GM13976 (cell line): ENCODE measurements around the gene STAT2.
"Not testable (repeated sequence)": the region's sequence is repeated elsewhere in the genome, so short reads cannot be mapped to it uniquely, and the experiment has no call there.

Source experiments
- DNase-seq: peaks from one replicate; pipeline ENCODE4 v3.0.0; 2012; ENCODE audit warnings: low spot score
- in situ Hi-C: fragments of 300-500 bp; cut with MboI; formaldehyde crosslinking; loops from one replicate; pipeline ENCODE4 v1.12.0; 2022; ENCODE audit warnings: low sequenced_read_pairs, mixed read lengths, inconsistent platforms; ENCODE audit not compliant: unreplicated experiment
- TF ChIP-seq, protein P1 (sequence below): IDR thresholded peaks from 2 replicates; pipeline ENCODE4 v1.5.1; 2012; ENCODE audit warnings: borderline replicate concordance, mild to moderate bottlenecking; ENCODE audit not compliant: insufficient read depth; ENCODE audit errors: extremely low read depth, missing control alignments, control extremely low read depth

The STAT2 gene

DNA sequence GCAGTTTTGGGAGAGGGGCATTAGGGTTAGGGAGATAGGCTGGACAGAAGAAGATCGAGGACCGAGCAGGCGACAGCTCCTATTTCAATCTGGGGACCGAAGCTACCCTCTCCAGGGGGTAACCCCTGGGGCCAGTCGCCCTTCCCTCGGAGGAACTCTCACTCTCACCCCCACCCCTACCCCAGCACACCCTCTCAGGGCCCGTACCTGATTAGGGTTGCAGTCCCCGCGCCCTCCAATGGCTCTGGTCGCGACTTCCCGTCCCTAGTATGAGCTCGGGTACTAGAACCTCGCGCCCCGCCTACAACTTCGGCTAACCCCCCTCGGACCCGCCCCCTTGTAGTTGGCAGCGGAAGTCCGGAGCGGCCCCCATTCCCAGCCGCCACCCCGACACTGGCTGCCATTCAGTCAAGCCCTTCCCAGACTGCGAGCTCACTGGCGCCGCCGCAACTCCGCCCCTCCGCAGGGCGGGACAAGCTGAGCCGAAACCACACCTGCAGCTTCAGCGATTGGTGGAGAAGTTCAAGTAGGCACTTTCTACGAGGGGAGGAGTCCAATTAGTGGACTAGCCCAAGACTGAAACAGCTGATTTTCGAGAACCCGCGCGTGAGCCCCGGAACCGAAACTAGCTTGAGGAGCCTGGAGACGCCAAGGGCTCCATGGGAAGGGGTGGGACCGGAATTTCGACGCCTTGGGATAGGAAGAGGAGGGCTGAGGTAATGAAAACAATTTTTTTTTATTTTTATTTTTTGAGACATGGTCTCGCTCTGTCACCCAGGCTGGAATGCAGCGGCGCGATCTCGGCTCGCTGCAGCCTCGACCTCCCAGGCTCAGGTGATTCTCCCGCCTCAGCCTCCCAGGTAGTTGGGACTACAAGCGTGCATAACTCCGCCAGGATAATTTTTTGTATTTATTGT lies at the start of gene STAT2:
Gene STAT2 (minus strand): TSS at position 257 of the 917 bp plus-strand sequence. CDS start 3,536 bp downstream, outside the sequence.
- in situ Hi-C loops: no loop called here
- DNase-seq: peak; percentile 95
- TF ChIP-seq, protein P1, sequence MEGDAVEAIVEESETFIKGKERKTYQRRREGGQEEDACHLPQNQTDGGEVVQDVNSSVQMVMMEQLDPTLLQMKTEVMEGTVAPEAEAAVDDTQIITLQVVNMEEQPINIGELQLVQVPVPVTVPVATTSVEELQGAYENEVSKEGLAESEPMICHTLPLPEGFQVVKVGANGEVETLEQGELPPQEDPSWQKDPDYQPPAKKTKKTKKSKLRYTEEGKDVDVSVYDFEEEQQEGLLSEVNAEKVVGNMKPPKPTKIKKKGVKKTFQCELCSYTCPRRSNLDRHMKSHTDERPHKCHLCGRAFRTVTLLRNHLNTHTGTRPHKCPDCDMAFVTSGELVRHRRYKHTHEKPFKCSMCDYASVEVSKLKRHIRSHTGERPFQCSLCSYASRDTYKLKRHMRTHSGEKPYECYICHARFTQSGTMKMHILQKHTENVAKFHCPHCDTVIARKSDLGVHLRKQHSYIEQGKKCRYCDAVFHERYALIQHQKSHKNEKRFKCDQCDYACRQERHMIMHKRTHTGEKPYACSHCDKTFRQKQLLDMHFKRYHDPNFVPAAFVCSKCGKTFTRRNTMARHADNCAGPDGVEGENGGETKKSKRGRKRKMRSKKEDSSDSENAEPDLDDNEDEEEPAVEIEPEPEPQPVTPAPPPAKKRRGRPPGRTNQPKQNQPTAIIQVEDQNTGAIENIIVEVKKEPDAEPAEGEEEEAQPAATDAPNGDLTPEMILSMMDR: no peak

DNA sequence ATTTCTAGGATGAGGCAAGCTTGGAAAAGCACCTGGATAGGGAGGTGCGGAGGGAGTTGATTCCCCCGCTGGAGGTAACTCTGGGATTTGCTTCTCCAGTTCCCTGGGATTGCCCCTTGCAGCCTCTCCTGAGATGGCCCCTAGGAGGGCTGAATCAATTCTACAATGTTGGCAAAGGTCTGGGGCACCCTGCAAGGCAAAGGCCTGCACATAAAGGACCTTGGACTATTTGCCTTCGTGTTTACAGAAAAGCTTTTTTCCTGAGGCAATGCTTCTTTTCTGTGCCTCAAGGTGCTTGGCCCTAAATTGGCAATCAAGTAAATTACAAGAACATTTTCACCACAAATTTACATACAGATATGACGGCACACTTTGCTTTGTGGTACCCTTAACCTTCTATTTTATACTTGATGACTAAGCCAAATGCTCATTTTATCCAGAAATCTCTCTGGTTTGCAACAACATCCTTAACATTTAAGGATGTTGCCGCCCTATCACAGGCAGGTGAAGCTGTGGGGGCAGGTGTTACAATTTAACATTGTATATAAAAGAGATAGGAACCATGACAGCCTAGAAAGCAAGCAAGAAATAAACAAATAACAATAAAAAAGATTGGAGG lies 49.0 kb upstream of the STAT2 start:
- no peak for DNase-seq
- TF ChIP-seq, protein P1: no peak
- in situ Hi-C loops: no loop called here

DNA sequence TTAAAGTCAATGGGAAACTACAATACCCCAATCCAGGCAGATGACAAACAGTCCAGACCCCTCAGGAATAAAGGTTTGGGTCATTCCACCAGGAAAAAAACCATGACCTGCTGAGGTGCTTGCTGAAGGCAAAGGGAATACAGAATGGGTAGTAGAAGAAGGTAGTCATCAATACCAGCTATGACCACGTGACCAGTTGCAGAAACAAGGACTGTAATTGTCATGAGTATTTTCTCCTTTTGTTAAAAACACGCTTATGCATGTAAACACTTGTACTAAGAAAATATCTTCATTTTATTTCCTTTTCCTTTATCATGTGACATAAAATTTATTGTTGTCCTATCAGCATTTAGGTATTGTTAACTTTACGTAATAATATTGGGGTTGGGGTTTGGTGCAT lies 44.3 kb upstream of the STAT2 start:
- DNase-seq, in situ Hi-C loops: not testable (repeated sequence)

DNA sequence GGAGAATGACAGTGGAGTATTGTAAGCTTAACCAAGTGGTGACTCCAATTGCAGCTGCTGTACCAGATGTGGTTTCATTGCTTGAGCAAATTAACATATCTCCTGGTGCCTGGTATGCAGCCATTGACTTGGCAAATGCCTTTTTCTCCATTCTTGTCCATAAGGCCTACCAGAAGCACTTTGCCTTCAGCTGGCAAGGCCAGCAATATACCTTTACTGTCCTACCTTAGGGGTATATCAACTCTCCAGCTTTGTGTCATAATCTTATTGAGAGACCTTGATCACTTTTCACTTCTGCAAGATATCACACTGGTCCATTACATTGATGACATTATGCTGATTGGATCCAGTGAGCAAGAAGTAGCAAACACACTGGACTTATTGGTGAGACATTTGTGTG lies 41.7 kb upstream of the STAT2 start:
- in situ Hi-C loops, DNase-seq: not testable (repeated sequence)

DNA sequence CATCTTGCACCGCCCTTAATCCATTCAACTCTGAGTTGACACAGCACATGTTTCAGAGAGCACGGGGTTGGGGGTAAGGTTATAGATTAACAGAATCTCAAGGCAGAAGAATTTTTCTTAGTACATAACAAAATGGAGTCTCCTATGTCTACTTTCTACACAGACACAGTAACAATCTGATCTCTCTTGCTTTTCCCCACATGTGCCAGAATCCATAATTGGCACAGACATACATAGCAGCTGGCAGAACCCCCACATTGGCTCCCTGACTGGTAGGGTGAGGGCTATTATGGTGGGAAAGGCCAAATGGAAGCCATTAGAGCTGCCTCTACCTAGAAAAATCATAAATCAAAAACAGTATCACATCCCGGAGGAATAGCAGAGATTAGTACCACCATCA lies 41.2 kb upstream of the STAT2 start:
- in situ Hi-C loops, DNase-seq: not testable (repeated sequence)

DNA sequence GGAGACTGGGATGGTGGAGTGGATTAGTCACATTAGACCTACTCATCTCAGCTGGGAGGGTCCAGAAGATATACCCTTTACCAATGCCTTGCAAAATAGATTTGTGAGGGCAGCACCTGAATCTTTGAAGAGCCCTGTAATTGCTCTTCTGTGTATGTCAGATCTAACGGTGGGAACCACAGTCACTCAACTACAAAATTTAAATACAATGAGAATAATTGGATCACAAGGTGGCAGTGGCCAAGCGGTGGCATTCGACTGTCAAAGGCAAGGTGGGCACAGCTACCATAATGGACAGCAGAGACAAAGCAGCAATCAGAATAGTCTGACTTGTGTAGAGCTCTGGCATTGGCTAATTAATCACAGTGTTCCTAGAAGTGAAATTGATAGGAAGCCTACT lies 39.6 kb upstream of the STAT2 start:
- DNase-seq, in situ Hi-C loops: not testable (repeated sequence)

DNA sequence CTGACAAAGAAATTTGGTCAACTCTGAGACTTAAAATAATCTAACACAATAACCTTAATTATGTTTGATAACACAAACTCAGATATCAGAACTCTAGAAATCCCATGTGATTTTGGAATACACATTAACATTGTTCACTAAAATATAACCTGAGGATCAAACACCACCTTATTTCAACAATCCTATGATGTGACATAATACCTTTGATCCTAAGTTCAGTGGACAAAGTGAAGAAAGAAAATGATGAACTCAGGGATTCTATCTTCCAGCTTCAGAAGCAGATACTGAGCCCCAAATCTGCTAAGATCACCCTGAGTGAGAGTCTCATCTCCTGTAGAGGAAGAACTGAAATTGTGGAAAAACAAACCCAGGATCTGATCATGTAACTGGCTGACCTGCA lies 38.4 kb upstream of the STAT2 start:
- in situ Hi-C loops: no loop called here
- TF ChIP-seq, protein P1: no peak
- DNase-seq: no peak

DNA sequence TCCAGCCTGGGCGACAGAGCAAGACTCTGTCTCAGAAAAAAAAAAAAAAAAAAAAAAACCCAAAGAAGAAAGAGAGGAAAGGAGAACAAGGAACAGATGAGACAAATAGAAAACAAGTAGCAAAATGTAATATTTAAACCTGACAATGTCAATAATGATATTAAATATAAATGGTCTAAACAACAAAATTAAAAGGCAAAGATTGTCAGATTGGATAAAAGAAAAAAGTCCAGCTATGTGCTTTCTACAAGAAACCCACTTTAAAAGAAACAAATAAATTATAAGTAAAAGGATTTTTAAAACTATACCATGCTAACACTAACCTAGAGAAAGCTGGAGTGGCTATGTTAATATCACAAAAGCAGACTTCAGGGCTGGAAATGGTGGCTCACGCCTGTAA lies 32.4 kb upstream of the STAT2 start:
- DNase-seq: no peak
- in situ Hi-C loops: no loop called here

More for the DNA sequence above, 32.4 kb upstream of the STAT2 start:
- TF ChIP-seq, protein P1: no peak
